ENCODE data around the gene POU2F1.

Gene POU2F1

GRCh38 chr1:167276969-167277368 lies 56.3 kb downstream of the POU2F1 start:
- Histone ChIP-seq H3K4me1 (ENCODE audit: low read length) (peaks cover 16% of the 10 kb centered on the region), H3K9ac (ENCODE audit: low read length) (no peak overlapping the region), H3K79me2 (ENCODE audit: low read length) (peaks cover 60% of the 10 kb centered on the region), H3K4me3 (ENCODE audit: low read length) (no peak overlapping the region), H3K36me3 (replicated peaks; ENCODE audit: insufficient read depth, low read length) (no peaks in the 10 kb centered on the region), H3K9me2 (replicated peaks; ENCODE audit: insufficient read depth, low read length) (no peaks in the 10 kb centered on the region), H2AFZ (ENCODE audit: low read length) (no peak overlapping the region), H3F3A (ENCODE audit: insufficient read depth, low read length) (peaks cover 12% of the 10 kb centered on the region), H3K4me2 (ENCODE audit: low read depth, low read length) (peak overlapping the region; percentile 33; the same call in 1 of the 2 replicates), H3K9me3 (replicated peaks; ENCODE audit: insufficient read depth, low read length) (no peaks in the 10 kb centered on the region), H3K27ac (ENCODE audit: low read length) (peak overlapping the region; percentile 22; the same call in 1 of the 2 replicates), H4K20me1 (ENCODE audit: insufficient read depth, low read length) (no peaks in the 10 kb centered on the region; the same call in 1 of the 2 replicates), H3K27me3 (replicated peaks; ENCODE audit: insufficient read depth, low read length) (no peaks in the 10 kb centered on the region)
- peak; percentile 89 for DNase-seq
- no peak for TF ChIP-seq EZH2phosphoT487 (IDR thresholded peaks at IDR 0.05; ENCODE audit: low read length)
- no peak for TF ChIP-seq CTCF (IDR thresholded peaks at IDR 0.05; ENCODE audit: low read length)
- no peak for TF ChIP-seq EZH2 (optimal IDR thresholded peaks at IDR 0.05; ENCODE audit: low read depth, low read length)

GRCh38 chr1:167278497-167278896 lies 57.8 kb downstream of the POU2F1 start:
- Histone ChIP-seq H3K9ac (ENCODE audit: low read length) (no peak overlapping the region), H3K4me1 (ENCODE audit: low read length) (peaks cover 16% of the 10 kb centered on the region), H4K20me1 (ENCODE audit: insufficient read depth, low read length) (no peaks in the 10 kb centered on the region; the same call in 1 of the 2 replicates), H3K9me3 (replicated peaks; ENCODE audit: insufficient read depth, low read length) (no peaks in the 10 kb centered on the region), H2AFZ (ENCODE audit: low read length) (no peak overlapping the region), H3K27me3 (replicated peaks; ENCODE audit: insufficient read depth, low read length) (no peaks in the 10 kb centered on the region), H3K79me2 (ENCODE audit: low read length) (peaks cover 64% of the 10 kb centered on the region), H3K4me3 (ENCODE audit: low read length) (no peak overlapping the region), H3K27ac (ENCODE audit: low read length) (no peak overlapping the region), H3K9me2 (replicated peaks; ENCODE audit: insufficient read depth, low read length) (no peaks in the 10 kb centered on the region), H3K36me3 (replicated peaks; ENCODE audit: insufficient read depth, low read length) (no peaks in the 10 kb centered on the region), H3F3A (ENCODE audit: insufficient read depth, low read length) (peaks cover 12% of the 10 kb centered on the region), H3K4me2 (ENCODE audit: low read depth, low read length) (no peak overlapping the region)
- TF ChIP-seq EZH2 (optimal IDR thresholded peaks at IDR 0.05; ENCODE audit: low read depth, low read length) (no peak), CTCF (IDR thresholded peaks at IDR 0.05; ENCODE audit: low read length) (no peak), EZH2phosphoT487 (IDR thresholded peaks at IDR 0.05; ENCODE audit: low read length) (no peak)
- no peak for DNase-seq

GRCh38 chr1:167280912-167281311 lies 60.2 kb downstream of the POU2F1 start:
- Histone ChIP-seq H3K36me3 (replicated peaks; ENCODE audit: insufficient read depth, low read length) (no peaks in the 10 kb centered on the region), H3K9ac (ENCODE audit: low read length) (no peak overlapping the region), H3K79me2 (ENCODE audit: low read length) (peaks cover 66% of the 10 kb centered on the region), H3K27ac (ENCODE audit: low read length) (no peak overlapping the region), H4K20me1 (ENCODE audit: insufficient read depth, low read length) (no peaks in the 10 kb centered on the region; the same call in 1 of the 2 replicates), H2AFZ (ENCODE audit: low read length) (no peak overlapping the region), H3F3A (ENCODE audit: insufficient read depth, low read length) (peaks cover 12% of the 10 kb centered on the region), H3K9me3 (replicated peaks; ENCODE audit: insufficient read depth, low read length) (no peaks in the 10 kb centered on the region), H3K4me2 (ENCODE audit: low read depth, low read length) (no peak overlapping the region), H3K4me1 (ENCODE audit: low read length) (peaks cover 16% of the 10 kb centered on the region), H3K27me3 (replicated peaks; ENCODE audit: insufficient read depth, low read length) (no peaks in the 10 kb centered on the region), H3K9me2 (replicated peaks; ENCODE audit: insufficient read depth, low read length) (no peaks in the 10 kb centered on the region), H3K4me3 (ENCODE audit: low read length) (no peak overlapping the region)
- no peak for DNase-seq
- TF ChIP-seq CTCF (IDR thresholded peaks at IDR 0.05; ENCODE audit: low read length) (no peak), EZH2 (optimal IDR thresholded peaks at IDR 0.05; ENCODE audit: low read depth, low read length) (no peak), EZH2phosphoT487 (IDR thresholded peaks at IDR 0.05; ENCODE audit: low read length) (no peak)
